Measurements from ENCODE around the gene NXF1. TPM values are rescaled to one million over a fixed set of nuclear protein-coding genes. Genes with fewer than 3 reads are reported as not detected.
A peak's percentile ranks its signal among the peaks of the same experiment; 100 is the strongest.
"Not testable (repeated sequence)": the region's sequence is repeated elsewhere in the genome, so short reads cannot be mapped to it uniquely, and the experiment has no call there.

NXF1 gene
- total RNA-seq, 1 donor: 33.2 TPM

DNA sequence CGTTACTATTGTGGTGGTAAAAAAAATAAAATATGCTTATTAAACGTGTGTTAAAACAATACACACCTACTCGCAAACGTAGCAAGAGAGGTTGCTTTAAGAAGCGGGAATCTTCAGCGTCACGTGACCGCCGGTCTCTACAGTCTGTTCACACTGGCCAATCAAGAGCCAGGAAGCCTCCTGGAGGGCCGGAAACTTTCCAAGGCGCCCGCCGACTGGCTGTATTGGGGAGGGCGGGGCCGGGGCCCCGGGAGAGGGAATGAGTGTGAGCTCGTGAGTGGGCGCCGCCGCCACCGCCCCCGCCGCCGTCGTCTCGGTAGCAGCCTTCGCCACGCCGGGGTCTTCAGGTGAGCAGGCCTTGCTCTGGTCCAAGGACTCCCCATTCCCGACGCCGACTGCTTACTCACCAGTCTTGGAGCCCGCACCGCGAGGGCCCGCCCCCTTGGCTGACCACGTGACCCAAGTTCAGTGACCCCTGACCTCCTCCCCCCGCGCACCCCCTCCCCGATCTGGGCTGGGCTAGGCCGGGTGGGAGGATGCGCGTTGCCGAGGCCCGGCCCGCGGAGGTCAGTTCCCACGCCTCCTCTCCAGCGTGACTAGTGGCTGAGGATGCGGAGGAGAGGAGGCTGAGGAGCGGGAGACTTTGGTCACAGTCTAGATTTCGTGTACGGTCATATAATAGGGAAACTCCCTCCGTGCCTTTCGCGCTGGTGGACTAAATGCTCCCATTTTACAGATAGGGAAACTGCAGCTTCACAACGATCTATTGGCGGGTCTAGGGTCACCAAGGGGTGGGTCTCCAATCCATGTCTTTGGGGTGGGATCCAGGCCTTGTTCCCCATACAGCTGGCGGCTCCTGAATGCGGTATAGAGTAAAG, 33.9 kb downstream of the NXF1 start, which contains the start of gene TAF6L:
Gene TAF6L, plus strand, starts transcription at position 253 of the 878 bp plus-strand sequence. CDS start 4,388 bp downstream, outside the sequence.
- TF ChIP-seq, protein P1, sequence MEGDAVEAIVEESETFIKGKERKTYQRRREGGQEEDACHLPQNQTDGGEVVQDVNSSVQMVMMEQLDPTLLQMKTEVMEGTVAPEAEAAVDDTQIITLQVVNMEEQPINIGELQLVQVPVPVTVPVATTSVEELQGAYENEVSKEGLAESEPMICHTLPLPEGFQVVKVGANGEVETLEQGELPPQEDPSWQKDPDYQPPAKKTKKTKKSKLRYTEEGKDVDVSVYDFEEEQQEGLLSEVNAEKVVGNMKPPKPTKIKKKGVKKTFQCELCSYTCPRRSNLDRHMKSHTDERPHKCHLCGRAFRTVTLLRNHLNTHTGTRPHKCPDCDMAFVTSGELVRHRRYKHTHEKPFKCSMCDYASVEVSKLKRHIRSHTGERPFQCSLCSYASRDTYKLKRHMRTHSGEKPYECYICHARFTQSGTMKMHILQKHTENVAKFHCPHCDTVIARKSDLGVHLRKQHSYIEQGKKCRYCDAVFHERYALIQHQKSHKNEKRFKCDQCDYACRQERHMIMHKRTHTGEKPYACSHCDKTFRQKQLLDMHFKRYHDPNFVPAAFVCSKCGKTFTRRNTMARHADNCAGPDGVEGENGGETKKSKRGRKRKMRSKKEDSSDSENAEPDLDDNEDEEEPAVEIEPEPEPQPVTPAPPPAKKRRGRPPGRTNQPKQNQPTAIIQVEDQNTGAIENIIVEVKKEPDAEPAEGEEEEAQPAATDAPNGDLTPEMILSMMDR (IDR thresholded peaks at IDR 0.05; ENCODE audit: insufficient read depth, low read depth, low read length): no peak
- peak within 1 kb of the TSS; percentile 78 for H3K4me3 ChIP-seq (ENCODE audit: low read depth, low read length)
- peak; percentile 97 for DNase-seq (ENCODE audit: low read depth)

GRCh38 chr11:62770778-62771143, 34.5 kb downstream of the NXF1 start:
- TF ChIP-seq, protein P1 (IDR thresholded peaks at IDR 0.05; ENCODE audit: insufficient read depth, low read depth, low read length): no peak
- H3K4me3 ChIP-seq (ENCODE audit: low read depth, low read length): peak overlapping the region; percentile 78
- no peak for DNase-seq (ENCODE audit: low read depth)

DNA sequence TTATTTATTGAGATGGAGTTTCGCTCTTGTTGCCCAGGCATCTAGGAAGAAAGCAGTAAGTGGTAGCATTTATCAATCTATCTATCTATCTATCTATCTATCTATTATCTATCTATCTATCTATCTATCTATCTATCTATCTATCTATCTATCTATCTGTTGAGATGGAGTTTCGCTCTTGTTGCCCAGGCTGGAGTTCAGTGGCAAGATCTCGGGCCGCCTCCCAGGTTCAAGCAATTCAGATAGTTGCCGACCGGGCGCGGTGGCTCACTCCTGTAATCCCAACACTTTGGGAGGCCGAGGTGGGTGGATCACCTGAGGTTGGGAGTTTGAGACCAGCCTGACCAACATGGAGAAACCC, 44.4 kb downstream of the NXF1 start:
- not testable (repeated sequence) for DNase-seq (ENCODE audit: low read depth)
- H3K4me3 ChIP-seq (ENCODE audit: low read depth, low read length): peak overlapping the region; percentile 3

GRCh38 chr11:62757846-62758788, 47.1 kb downstream of the NXF1 start:
- H3K4me3 ChIP-seq (ENCODE audit: low read depth, low read length): no peak overlapping the region
- DNase-seq (ENCODE audit: low read depth): no peak
- TF ChIP-seq, protein P1 (IDR thresholded peaks at IDR 0.05; ENCODE audit: insufficient read depth, low read depth, low read length): no peak

DNA sequence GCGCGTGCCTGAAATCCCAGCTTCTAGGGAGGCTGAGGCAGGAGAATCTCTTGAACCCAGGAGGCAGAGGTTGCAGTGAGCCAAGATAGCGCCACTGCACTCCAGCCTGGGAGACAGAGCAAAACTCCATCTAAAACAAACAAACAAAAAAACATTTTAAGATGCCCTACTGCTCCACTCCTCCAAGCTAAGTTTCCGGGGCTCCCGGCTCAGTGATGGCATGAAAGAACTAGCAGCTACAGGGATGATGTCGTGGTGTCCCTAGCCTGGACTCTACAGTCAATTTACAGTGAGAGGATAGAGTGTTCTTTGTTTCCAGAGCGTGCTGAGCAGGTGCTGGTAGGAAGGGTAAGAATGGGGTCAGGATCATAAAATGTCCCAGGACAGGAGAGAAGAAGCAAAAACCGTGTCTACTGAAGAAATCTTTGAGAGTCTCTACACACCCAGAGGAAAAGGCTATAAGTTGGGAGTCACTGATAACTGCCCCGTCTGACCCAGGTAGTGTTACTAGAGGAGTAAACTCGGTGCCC, 50.1 kb downstream of the NXF1 start:
- H3K4me3 ChIP-seq (ENCODE audit: low read depth, low read length): no peak overlapping the region
- TF ChIP-seq, protein P1 (IDR thresholded peaks at IDR 0.05; ENCODE audit: insufficient read depth, low read depth, low read length): no peak
- DNase-seq (ENCODE audit: low read depth): no peak

DNA sequence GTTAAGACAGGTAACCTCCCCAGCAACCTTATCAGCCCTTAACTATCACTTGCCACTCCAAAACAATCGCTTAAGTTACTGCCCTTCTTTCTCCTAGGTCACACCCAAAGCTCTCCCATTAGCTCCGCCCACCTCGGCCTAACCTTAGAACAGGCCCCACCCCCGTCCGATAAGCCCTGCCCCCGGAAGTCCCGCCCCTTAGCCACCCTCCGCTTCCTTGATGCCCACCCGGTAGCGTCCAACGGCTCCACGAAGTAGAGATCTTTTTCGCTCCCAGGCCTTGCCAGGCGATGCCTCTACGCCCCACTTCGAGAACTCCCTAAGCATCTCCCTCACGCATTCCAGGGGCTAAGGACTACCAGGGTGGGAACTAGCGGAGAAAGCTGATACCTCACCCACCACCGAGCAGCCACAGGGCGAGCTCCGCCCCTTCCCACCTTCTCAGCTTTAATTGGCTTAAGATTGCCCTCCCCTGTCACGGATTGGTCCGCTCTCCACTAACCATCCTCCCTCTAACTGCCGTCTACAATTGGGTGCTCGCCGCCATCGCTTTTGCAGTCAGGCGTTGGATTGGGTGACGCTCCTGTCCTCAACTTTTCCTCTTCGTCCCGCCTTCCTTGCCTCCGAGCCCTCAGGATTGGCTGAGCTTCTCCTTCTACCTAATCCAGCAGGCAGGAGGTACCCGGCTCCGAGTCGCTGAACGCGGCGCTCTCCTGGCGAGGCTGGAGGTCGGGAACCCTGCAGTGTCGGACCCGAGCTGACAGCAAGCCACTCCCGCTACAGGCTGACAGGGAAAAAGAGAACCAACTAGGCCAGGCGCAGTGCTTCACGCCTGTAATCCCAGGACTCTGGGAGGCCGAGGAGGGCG, 51.3 kb downstream of the NXF1 start, which contains the start of gene ZBTB3:
Gene ZBTB3, minus strand, starts transcription at position 425 of the 868 bp plus-strand sequence. CDS start 496 bp downstream, outside the sequence.
- peak; percentile 99 for DNase-seq (ENCODE audit: low read depth)
- H3K4me3 ChIP-seq (ENCODE audit: low read depth, low read length): peak within 1 kb of the TSS; percentile 97
- TF ChIP-seq, protein P1 (IDR thresholded peaks at IDR 0.05; ENCODE audit: insufficient read depth, low read depth, low read length): no peak

Data from fibroblast of villous mesenchyme (primary cell).